Measurements from ENCODE around the gene HEMGN.
"Not testable (repeated sequence)": the region's sequence is repeated elsewhere in the genome, so short reads cannot be mapped to it uniquely, and the experiment has no call there.

The HEMGN gene

GRCh38 chr9:97980479-97980803 lies 42.5 kb upstream of the HEMGN start:
- no peaks in the 10 kb centered on the region for H3K36me3 ChIP-seq (ENCODE audit: control insufficient read depth in 2 of 2, insufficient read depth in 2 of 2, low read length in 2 of 2)
- H3K4me1 ChIP-seq (ENCODE audit: control insufficient read depth in 2 of 2, insufficient read depth in 2 of 2, low read length in 2 of 2) = peaks cover 15 to 17% of the 10 kb centered on the region in 2 donors
- no peak overlapping the region for H3K9ac ChIP-seq (ENCODE audit: low read depth in 1 of 2, low read length in 2 of 2)
- no peak overlapping the region for H3K27ac ChIP-seq (ENCODE audit: low read depth in 2 of 2, low read length in 2 of 2)
- no peaks in the 10 kb centered on the region for H3K9me3 ChIP-seq (ENCODE audit: control insufficient read depth in 2 of 2, low read length in 2 of 2)
- H3K4me3 ChIP-seq (ENCODE audit: low read length in 2 of 2) = no peak overlapping the region
- H3K27me3 ChIP-seq (ENCODE audit: control insufficient read depth in 2 of 2, insufficient read depth in 2 of 2, low read length in 2 of 2) = no peaks in the 10 kb centered on the region

GRCh38 chr9:97979788-97980478 lies 42.0 kb upstream of the HEMGN start:
- Histone ChIP-seq H3K9me3 (ENCODE audit: control insufficient read depth in 2 of 2, low read length in 2 of 2) (no peaks in the 10 kb centered on the region), H3K27me3 (ENCODE audit: control insufficient read depth in 2 of 2, insufficient read depth in 2 of 2, low read length in 2 of 2) (no peaks in the 10 kb centered on the region), H3K4me1 (ENCODE audit: control insufficient read depth in 2 of 2, insufficient read depth in 2 of 2, low read length in 2 of 2) (peaks cover 12 to 13% of the 10 kb centered on the region in 2 donors), H3K27ac (ENCODE audit: low read depth in 2 of 2, low read length in 2 of 2) (no peak overlapping the region), H3K9ac (ENCODE audit: low read depth in 1 of 2, low read length in 2 of 2) (no peak overlapping the region), H3K4me3 (ENCODE audit: low read length in 2 of 2) (no peak overlapping the region), H3K36me3 (ENCODE audit: control insufficient read depth in 2 of 2, insufficient read depth in 2 of 2, low read length in 2 of 2) (no peaks in the 10 kb centered on the region)

- Histone ChIP-seq H3K9ac (ENCODE audit: low read depth in 1 of 2, low read length in 2 of 2) (no peak overlapping the region), H3K27me3 (ENCODE audit: control insufficient read depth in 2 of 2, insufficient read depth in 2 of 2, low read length in 2 of 2) (no peaks in the 10 kb centered on the region), H3K4me3 (ENCODE audit: low read length in 2 of 2) (no peak overlapping the region), H3K36me3 (ENCODE audit: control insufficient read depth in 2 of 2, insufficient read depth in 2 of 2, low read length in 2 of 2) (no peaks in the 10 kb centered on the region), H3K27ac (ENCODE audit: low read depth in 2 of 2, low read length in 2 of 2) (no peak overlapping the region), H3K4me1 (ENCODE audit: control insufficient read depth in 2 of 2, insufficient read depth in 2 of 2, low read length in 2 of 2) (peaks cover 12 to 13% of the 10 kb centered on the region in 2 donors), H3K9me3 (ENCODE audit: control insufficient read depth in 2 of 2, low read length in 2 of 2) (no peaks in the 10 kb centered on the region)
Observed at GRCh38 chr9:97978371-97979130, 40.6 kb upstream of the HEMGN start.

- H3K4me3 ChIP-seq (ENCODE audit: low read length in 2 of 2); H3K27ac ChIP-seq (ENCODE audit: low read depth in 2 of 2, low read length in 2 of 2); H3K9me3 ChIP-seq (ENCODE audit: control insufficient read depth in 2 of 2, low read length in 2 of 2); H3K36me3 ChIP-seq (ENCODE audit: control insufficient read depth in 2 of 2, insufficient read depth in 2 of 2, low read length in 2 of 2); H3K27me3 ChIP-seq (ENCODE audit: control insufficient read depth in 2 of 2, insufficient read depth in 2 of 2, low read length in 2 of 2); H3K9ac ChIP-seq (ENCODE audit: low read depth in 1 of 2, low read length in 2 of 2); H3K4me1 ChIP-seq (ENCODE audit: control insufficient read depth in 2 of 2, insufficient read depth in 2 of 2, low read length in 2 of 2): not testable (repeated sequence)
Observed at GRCh38 chr9:97976633-97977032, 38.7 kb upstream of the HEMGN start.

GRCh38 chr9:97975376-97975775 lies 37.4 kb upstream of the HEMGN start:
- no peak overlapping the region for H3K9ac ChIP-seq (ENCODE audit: low read depth in 1 of 2, low read length in 2 of 2)
- no peak overlapping the region for H3K4me3 ChIP-seq (ENCODE audit: low read length in 2 of 2)
- H3K36me3 ChIP-seq (ENCODE audit: control insufficient read depth in 2 of 2, insufficient read depth in 2 of 2, low read length in 2 of 2) = no peaks in the 10 kb centered on the region
- no peaks in the 10 kb centered on the region for H3K9me3 ChIP-seq (ENCODE audit: control insufficient read depth in 2 of 2, low read length in 2 of 2)
- H3K27me3 ChIP-seq (ENCODE audit: control insufficient read depth in 2 of 2, insufficient read depth in 2 of 2, low read length in 2 of 2) = no peaks in the 10 kb centered on the region
- H3K4me1 ChIP-seq (ENCODE audit: control insufficient read depth in 2 of 2, insufficient read depth in 2 of 2, low read length in 2 of 2) = peaks cover 0 to 2% of the 10 kb centered on the region in 2 donors
- H3K27ac ChIP-seq (ENCODE audit: low read depth in 2 of 2, low read length in 2 of 2) = no peak overlapping the region

GRCh38 chr9:97972753-97973152 lies 34.8 kb upstream of the HEMGN start:
- H3K4me1 ChIP-seq (ENCODE audit: control insufficient read depth in 2 of 2, insufficient read depth in 2 of 2, low read length in 2 of 2) = no peaks in the 10 kb centered on the region
- H3K36me3 ChIP-seq (ENCODE audit: control insufficient read depth in 2 of 2, insufficient read depth in 2 of 2, low read length in 2 of 2) = no peaks in the 10 kb centered on the region
- no peak overlapping the region for H3K4me3 ChIP-seq (ENCODE audit: low read length in 2 of 2)
- no peak overlapping the region for H3K9ac ChIP-seq (ENCODE audit: low read depth in 1 of 2, low read length in 2 of 2)
- H3K27ac ChIP-seq (ENCODE audit: low read depth in 2 of 2, low read length in 2 of 2) = no peak overlapping the region
- H3K9me3 ChIP-seq (ENCODE audit: control insufficient read depth in 2 of 2, low read length in 2 of 2) = no peaks in the 10 kb centered on the region
- H3K27me3 ChIP-seq (ENCODE audit: control insufficient read depth in 2 of 2, insufficient read depth in 2 of 2, low read length in 2 of 2) = no peaks in the 10 kb centered on the region

- Histone ChIP-seq H3K4me1 (ENCODE audit: control insufficient read depth in 2 of 2, insufficient read depth in 2 of 2, low read length in 2 of 2) (no peaks in the 10 kb centered on the region), H3K9ac (ENCODE audit: low read depth in 1 of 2, low read length in 2 of 2) (no peak overlapping the region), H3K27me3 (ENCODE audit: control insufficient read depth in 2 of 2, insufficient read depth in 2 of 2, low read length in 2 of 2) (no peaks in the 10 kb centered on the region), H3K27ac (ENCODE audit: low read depth in 2 of 2, low read length in 2 of 2) (no peak overlapping the region), H3K36me3 (ENCODE audit: control insufficient read depth in 2 of 2, insufficient read depth in 2 of 2, low read length in 2 of 2) (no peaks in the 10 kb centered on the region), H3K4me3 (ENCODE audit: low read length in 2 of 2) (no peak overlapping the region), H3K9me3 (ENCODE audit: control insufficient read depth in 2 of 2, low read length in 2 of 2) (no peaks in the 10 kb centered on the region)
Observed at GRCh38 chr9:97970165-97970564, 32.2 kb upstream of the HEMGN start.

GRCh38 chr9:97969014-97969413 lies 31.0 kb upstream of the HEMGN start:
- H3K9me3 ChIP-seq (ENCODE audit: control insufficient read depth in 2 of 2, low read length in 2 of 2) = no peaks in the 10 kb centered on the region
- H3K36me3 ChIP-seq (ENCODE audit: control insufficient read depth in 2 of 2, insufficient read depth in 2 of 2, low read length in 2 of 2) = no peaks in the 10 kb centered on the region
- H3K27ac ChIP-seq (ENCODE audit: low read depth in 2 of 2, low read length in 2 of 2) = no peak overlapping the region
- no peak overlapping the region for H3K4me3 ChIP-seq (ENCODE audit: low read length in 2 of 2)
- no peaks in the 10 kb centered on the region for H3K4me1 ChIP-seq (ENCODE audit: control insufficient read depth in 2 of 2, insufficient read depth in 2 of 2, low read length in 2 of 2)
- H3K9ac ChIP-seq (ENCODE audit: low read depth in 1 of 2, low read length in 2 of 2) = no peak overlapping the region
- H3K27me3 ChIP-seq (ENCODE audit: control insufficient read depth in 2 of 2, insufficient read depth in 2 of 2, low read length in 2 of 2) = no peaks in the 10 kb centered on the region

- Histone ChIP-seq H3K27ac (ENCODE audit: low read depth in 2 of 2, low read length in 2 of 2) (no peak overlapping the region), H3K4me3 (ENCODE audit: low read length in 2 of 2) (no peak overlapping the region), H3K4me1 (ENCODE audit: control insufficient read depth in 2 of 2, insufficient read depth in 2 of 2, low read length in 2 of 2) (no peaks in the 10 kb centered on the region), H3K27me3 (ENCODE audit: control insufficient read depth in 2 of 2, insufficient read depth in 2 of 2, low read length in 2 of 2) (no peaks in the 10 kb centered on the region), H3K36me3 (ENCODE audit: control insufficient read depth in 2 of 2, insufficient read depth in 2 of 2, low read length in 2 of 2) (no peaks in the 10 kb centered on the region), H3K9me3 (ENCODE audit: control insufficient read depth in 2 of 2, low read length in 2 of 2) (no peaks in the 10 kb centered on the region), H3K9ac (ENCODE audit: low read depth in 1 of 2, low read length in 2 of 2) (no peak overlapping the region)
Observed at GRCh38 chr9:97966493-97966892, 28.5 kb upstream of the HEMGN start.

- peaks cover 0 to under 1% of the 10 kb centered on the region in 2 donors for H3K27me3 ChIP-seq (ENCODE audit: control insufficient read depth in 2 of 2, insufficient read depth in 2 of 2, low read length in 2 of 2)
- H3K4me1 ChIP-seq (ENCODE audit: control insufficient read depth in 2 of 2, insufficient read depth in 2 of 2, low read length in 2 of 2) = no peaks in the 10 kb centered on the region
- no peak overlapping the region for H3K27ac ChIP-seq (ENCODE audit: low read depth in 2 of 2, low read length in 2 of 2)
- no peaks in the 10 kb centered on the region for H3K36me3 ChIP-seq (ENCODE audit: control insufficient read depth in 2 of 2, insufficient read depth in 2 of 2, low read length in 2 of 2)
- H3K9me3 ChIP-seq (ENCODE audit: control insufficient read depth in 2 of 2, low read length in 2 of 2) = no peaks in the 10 kb centered on the region
- H3K9ac ChIP-seq (ENCODE audit: low read depth in 1 of 2, low read length in 2 of 2) = no peak overlapping the region
- no peak overlapping the region for H3K4me3 ChIP-seq (ENCODE audit: low read length in 2 of 2)
Observed at GRCh38 chr9:97964901-97965300, 26.9 kb upstream of the HEMGN start.
